ENCODE measurements around the gene STOX1. TPM values are rescaled to one million over a fixed set of nuclear protein-coding genes. Genes with fewer than 3 reads are reported as not detected.

Gene STOX1
- total and polyA plus RNA-seq, 2 of the 8 experiments (the other 6 are each of a cell fraction or from before 2014, with no cell fraction given) = 0.92 to 2.6 TPM

GRCh38 chr10:68878496-68878895 is 51.2 kb downstream of the STOX1 start (continued):
- TF ChIP-seq FOSL1 (IDR thresholded peaks at IDR 0.05; ENCODE audit: insufficient read depth, low read depth, low read length) = no peak

Data from H1 (cell line).